HG02852 (cell line): ENCODE measurements around the gene ITIH4.

Source experiments
- ATAC-seq: cut with Tn5 transposase; IDR thresholded peaks from one replicate; pipeline ENCODE4 v1.9.1; 2021; ENCODE audit warnings: mild to moderate bottlenecking, moderate library complexity; ENCODE audit not compliant: unreplicated experiment

The ITIH4 gene

GRCh38 chr3:52834871-52835501 lies 4.5 kb upstream of the ITIH4 start, which contains the start of gene MUSTN1:
Gene MUSTN1 (minus strand): TSS chr3:52835019. CDS start chr3:52834948, 71 bp downstream.
- no peak for ATAC-seq

- no peak for ATAC-seq
Observed at GRCh38 chr3:52833202-52833601, 2.7 kb upstream of the ITIH4 start.

DNA sequence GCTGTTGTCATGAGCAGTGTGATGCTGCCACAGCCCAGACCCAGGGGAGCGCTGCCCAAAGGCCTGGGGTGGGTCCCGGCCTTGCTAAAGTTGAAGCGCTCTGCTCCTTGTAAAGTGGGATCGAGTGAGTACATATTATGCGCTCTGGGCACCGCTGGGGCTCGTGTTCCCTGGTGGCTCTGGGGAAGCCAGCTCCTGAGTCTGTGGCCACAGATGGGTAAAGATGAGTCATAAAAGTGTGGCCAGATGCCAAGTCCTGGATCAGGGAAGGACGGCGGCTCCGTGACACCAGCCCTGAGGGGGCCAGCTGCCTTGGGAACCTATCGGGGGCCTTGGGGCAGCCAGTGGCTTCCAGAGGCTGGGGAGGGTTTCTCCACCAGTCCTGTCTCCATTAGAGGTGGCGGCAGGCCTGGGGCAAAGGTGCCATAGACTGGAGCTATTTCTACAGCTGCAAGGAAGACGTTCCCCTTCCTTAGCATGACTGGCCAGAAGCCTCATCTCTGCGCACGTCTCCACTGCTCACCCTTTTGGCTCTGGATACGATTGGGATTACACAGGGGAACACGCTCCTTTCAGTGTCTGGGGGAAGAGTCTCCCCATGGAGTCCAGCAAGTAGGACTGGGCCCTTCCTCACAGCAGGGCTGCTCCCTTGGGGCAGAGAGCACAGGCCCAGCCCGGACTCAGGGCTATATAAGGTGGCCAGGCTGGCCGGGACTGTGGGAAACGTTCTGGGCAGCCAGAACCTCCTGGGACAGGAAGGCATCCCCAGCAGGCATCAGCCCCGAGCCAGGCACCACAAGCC lies 1.2 kb upstream of the ITIH4 start:
- ATAC-seq, result no peak

GRCh38 chr3:52829906-52830463 lies 487 bp downstream of the ITIH4 start:
- ATAC-seq, result no peak

DNA sequence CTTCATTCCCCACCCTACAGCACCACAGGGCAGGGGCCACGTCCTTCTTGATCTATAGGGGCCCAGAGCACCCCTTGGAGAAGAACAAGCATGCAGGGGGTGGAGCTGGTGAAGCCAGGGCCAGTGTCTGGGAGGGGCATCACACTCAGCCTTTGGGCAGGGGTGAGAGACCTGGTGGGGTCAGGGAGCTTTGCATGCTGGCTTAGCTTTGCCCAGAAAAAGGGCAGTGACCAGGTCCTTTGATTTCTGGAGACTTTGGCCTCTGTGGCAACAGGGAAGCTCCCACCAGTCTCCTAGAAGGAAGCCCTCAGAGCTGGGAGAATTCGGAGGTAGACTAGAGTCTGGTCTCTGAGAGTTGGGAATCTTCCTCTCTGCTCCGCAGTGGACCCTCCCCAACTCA lies 990 bp downstream of the ITIH4 start:
- no peak for ATAC-seq

DNA sequence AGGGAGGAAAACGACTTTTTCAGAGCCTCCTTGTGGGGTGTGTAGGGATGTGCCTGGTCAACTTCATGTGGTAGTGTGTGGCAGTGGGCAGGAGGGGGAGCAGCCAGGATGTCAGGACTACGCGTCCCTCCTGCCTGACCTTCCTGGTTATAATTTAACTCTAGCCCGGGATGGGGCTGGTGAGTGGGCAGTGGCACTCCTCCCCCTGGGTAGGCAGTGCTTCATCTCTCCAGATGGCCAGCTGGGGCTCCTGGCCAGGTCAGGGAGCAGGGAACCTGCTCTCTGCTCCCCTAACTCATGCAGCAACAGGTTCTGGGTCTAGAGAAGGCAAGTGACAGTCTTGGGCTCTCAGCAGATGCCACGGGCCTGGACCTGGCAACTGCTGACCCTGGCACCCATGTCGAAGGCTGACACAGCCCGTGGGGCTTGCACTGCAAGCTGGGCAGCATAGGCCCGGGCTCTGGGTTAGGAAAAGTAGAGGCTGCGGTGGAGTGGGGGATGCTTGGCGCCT lies 2.6 kb downstream of the ITIH4 start:
- ATAC-seq, result no peak

DNA sequence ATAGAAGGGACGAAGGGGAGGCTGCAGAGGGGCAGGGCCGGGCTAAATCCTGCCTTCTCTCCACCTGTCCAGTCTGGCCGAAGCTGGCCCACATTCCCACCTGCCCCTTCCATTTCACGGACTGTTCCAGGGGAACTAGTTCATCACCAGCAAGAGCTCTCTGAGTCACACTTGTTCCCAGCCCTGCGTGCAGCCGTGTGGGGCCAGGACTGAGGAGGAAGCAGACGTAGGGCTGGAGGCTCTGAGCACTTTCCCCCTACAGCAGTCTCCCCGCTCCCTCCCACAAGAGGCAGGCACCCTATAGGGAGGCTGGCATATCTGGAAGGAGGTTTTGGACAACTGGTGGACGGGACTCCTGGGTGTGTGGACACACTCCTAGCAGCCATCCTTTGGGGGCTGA lies 3.0 kb downstream of the ITIH4 start:
- ATAC-seq, result no peak

GRCh38 chr3:52824037-52824436 lies 6.4 kb downstream of the ITIH4 start:
- ATAC-seq, result no peak

GRCh38 chr3:52822363-52822762 lies 8.1 kb downstream of the ITIH4 start:
- no peak for ATAC-seq

DNA sequence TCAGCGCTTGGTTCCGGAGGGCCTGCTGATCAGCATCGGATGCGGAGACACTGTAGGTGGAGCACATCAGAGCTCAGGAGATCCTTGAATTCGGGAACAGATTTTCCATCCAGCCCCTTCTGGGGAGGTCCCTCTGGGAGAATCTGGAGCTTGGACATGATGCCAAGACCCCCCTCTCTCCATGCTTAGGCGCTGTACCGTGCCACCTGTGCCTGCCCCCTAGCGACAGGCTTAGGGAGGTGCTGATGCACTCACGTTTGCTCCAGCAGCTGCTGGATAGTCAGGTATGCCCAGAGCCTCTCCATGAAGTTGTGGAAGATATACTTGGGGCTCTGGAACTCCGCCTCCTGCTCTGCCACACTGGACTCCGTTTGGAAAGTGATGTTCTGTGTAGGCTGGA lies 9.7 kb downstream of the ITIH4 start:
- no peak for ATAC-seq

GRCh38 chr3:52819936-52820335 lies 10.5 kb downstream of the ITIH4 start:
- no peak for ATAC-seq

- no peak for ATAC-seq
Observed at GRCh38 chr3:52817860-52818259, 12.6 kb downstream of the ITIH4 start.

DNA sequence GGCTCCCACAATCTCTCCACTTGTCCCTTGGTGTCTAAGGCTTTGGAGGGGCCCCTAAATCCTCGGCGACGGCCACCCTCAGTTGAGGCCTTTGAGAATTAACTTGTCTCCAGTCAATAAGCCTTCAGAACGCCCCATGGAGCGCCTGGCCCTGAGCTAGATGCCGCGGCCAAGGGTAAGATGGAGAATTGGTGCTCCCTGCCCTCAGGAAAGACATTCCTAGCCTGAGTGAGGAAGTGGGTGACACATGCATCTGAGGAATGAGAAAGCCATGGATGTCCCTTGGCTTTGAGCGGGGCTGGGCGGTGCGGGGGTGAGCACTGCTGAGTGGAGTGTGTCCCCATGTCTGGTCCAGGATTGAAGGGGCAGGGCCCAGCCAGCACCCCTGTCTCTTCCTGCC lies 13.3 kb downstream of the ITIH4 start:
- ATAC-seq, result no peak

DNA sequence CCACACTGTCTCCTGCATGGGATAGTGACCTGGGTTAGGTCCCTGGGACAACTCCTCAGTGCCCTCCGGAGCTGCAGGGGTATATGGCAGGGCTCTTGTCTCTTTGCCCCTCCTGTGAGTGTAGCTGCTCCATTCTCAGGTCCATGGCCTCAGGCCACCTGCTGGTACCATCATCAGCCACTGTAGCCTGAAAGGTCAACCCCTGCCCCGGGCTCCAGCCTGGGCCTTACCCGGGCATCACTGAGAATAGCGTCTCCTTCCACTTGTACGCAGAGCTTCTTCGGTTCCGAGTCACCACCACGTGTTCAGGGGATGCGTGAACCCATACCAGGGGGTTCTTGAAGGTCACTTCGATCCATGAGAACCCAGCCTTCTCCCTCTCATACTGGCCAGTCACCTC lies 13.8 kb downstream of the ITIH4 start:
- no peak for ATAC-seq

DNA sequence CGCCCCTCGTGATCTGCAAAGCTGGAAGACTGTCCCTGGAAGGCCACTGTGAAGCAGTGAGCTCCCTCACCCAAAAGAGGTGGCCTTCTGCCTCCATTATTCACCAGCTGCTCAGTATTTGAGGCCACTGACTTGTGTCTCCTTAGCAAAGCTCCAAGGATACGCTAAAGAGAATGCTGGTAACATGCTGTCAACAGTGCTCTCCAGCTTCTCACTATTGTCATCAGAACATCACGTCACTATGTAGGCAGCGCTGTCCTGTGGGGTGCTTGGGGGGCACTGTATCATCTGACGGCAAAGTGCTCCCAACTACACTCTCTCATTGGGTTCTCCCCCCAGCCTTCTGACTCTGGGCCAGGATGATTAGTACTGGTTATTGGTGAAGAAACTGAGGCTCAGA lies 14.3 kb downstream of the ITIH4 start:
- no peak for ATAC-seq

GRCh38 chr3:52813810-52814209 lies 16.7 kb downstream of the ITIH4 start:
- ATAC-seq, result no peak

DNA sequence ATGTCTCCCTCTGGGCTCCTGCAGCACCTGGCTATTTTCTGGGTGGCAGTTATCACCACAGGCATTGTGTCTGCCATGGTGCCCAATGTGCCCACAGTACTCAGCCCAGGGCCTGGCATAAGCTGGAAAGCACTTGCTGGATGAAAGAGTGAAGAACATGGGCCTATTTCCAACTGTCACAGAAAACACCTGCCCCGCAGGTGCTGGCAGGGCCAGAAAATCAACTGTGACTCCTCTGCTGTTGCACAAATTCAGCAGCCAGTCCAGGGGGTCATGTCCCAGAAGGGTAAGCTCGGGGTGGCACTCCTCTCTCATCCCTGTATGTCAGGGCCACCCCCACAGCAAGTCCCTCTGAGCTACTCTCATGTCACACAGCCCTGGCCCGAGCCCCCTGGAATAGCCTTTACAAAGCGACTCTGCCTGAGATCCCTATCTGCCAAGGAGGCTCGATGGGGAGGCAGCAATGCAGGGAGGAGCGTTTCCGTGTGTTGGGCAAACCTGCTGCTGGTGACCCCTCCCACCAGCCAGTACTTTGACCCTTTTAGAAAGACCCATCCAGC lies 18.9 kb downstream of the ITIH4 start:
- no peak for ATAC-seq

DNA sequence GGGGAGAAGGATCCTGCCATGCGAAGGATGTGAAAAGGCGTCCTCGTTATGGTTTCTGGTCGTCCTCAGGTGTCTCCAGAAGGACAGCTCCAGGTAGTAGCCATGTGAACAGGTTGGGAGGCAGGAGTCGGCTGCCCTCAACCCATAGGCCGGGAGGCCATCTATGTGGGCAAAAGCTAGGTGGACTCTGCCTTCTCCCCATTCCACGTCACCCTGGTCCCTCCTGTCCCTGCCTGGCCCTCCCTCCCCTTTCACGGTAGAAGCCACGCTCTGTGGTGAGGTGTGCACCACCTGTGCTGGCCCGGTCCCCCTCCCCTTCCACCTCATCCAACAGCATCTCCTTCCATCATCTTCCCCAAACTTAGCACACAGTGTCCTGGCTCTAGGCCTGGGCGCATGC lies 19.5 kb downstream of the ITIH4 start:
- no peak for ATAC-seq

DNA sequence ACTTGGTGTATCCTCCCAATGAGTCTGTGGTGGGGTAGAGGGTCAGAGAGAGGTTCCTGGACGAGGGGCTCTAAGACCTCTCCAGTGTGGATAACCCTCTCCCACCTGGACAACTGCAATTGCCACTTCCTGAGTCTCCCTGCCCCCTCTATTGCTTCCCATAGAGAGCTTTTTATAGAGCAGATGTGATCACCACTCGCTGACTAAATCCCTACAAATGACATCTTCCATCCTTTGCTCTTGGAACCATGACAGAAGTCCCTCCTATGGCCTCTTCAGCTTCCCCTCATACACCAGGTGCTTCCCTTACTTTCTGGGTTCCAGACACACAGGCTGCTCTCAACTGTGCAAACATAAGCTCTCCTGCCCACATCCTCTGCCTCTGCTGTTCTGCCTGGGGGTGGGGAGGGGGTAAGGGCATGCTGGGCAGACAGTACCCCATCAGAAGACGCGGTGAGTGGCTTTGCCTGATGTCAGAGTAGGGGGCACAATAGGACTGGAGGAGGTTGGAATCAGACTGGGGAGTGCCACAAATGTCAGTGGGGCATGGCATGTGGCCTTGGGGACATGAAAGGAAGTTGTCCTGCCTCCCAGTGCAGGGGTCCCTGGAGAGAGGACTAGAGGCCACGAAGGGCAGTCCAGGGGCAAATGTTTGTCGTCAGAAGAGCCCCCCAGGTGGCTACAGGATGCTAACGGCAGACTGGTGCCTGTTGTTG lies 20.7 kb downstream of the ITIH4 start:
- ATAC-seq, result no peak

GRCh38 chr3:52809149-52809548 lies 21.3 kb downstream of the ITIH4 start:
- ATAC-seq, result no peak
